NCI-H1048 (cell line): ENCODE results near the gene UBE2E1.
"Not testable (repeated sequence)": the region's sequence is repeated elsewhere in the genome, so short reads cannot be mapped to it uniquely, and the experiment has no call there.

Source experiments
- DNase-seq: peaks from one replicate; lab custom pipeline; 2025; lab: John Stamatoyannopoulos, UW

The UBE2E1 gene

GRCh38 chr3:23918331-23918730 lies 112.6 kb downstream of the UBE2E1 start:
- not testable (repeated sequence) for DNase-seq

DNA sequence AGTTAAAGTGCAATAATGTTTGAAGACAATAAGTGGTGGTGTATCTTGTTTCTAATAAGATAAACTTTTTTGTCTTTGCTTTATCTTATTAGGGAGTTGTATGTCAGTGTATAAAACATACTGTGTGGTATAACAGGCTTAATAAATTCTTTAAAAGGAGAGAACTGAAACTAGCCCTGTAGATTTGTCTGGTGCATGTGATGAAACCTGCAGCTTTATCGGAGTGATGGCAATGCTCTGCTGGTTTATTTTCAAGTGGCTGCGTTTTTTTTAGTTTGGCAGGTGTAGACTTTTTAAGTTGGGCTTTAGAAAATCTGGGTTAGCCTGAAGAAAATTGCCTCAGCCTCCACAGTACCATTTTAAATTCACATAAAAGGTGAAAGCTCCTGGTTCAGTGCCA lies 113.9 kb downstream of the UBE2E1 start:
- no peak for DNase-seq

- no peak for DNase-seq
Measured at GRCh38 chr3:23920151-23920655, 114.4 kb downstream of the UBE2E1 start.

GRCh38 chr3:23921052-23921511 lies 115.3 kb downstream of the UBE2E1 start:
- no peak for DNase-seq

GRCh38 chr3:23923786-23924185 lies 118.0 kb downstream of the UBE2E1 start:
- no peak for DNase-seq

DNA sequence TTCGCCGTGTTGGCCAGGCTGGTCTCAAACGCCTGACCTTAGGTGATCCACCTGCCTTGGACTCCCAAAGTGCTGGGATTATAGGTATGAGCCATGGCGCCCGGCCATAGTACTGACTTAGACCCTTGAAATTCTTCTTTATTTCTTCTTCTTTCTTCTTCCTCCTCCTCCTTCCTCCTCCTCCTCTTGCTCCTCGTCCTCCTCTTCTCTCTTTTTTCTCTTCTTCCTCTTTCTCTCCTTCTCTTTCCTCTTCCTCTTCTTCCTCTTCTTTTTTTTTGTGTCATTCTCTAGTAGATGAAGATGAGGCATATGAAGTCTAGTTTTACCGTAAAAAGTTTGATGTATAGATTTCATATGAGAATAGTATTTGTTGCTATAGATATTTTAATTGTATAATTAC lies 120.5 kb downstream of the UBE2E1 start:
- DNase-seq: no peak

- no peak for DNase-seq
Measured at GRCh38 chr3:23926736-23927135, 121.0 kb downstream of the UBE2E1 start.

GRCh38 chr3:23928524-23928923 lies 122.8 kb downstream of the UBE2E1 start:
- no peak for DNase-seq

DNA sequence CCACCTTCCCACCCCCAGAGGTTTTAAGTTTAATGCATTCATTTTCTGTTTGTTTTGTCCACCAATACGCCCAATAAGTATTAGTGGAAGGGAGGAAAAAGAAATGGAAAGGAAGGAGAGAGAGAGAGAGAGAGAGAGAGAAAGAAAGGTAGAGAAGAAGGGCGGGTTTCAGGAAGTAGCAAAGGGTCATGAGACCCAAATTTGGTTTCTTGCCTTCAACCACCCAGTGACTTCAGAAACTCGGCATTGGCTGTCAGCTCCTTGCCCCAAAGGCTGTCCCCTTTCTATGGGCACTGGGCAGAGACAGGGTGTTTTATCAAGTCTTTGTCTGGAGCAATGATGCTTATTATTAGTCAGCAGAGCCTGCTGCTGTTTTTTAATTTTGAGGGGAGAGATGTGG lies 125.8 kb downstream of the UBE2E1 start:
- DNase-seq: no peak

- no peak for DNase-seq
Measured at GRCh38 chr3:23932571-23932970, 126.8 kb downstream of the UBE2E1 start.

- DNase-seq: no peak
Measured at GRCh38 chr3:23934253-23934652, 128.5 kb downstream of the UBE2E1 start.

DNA sequence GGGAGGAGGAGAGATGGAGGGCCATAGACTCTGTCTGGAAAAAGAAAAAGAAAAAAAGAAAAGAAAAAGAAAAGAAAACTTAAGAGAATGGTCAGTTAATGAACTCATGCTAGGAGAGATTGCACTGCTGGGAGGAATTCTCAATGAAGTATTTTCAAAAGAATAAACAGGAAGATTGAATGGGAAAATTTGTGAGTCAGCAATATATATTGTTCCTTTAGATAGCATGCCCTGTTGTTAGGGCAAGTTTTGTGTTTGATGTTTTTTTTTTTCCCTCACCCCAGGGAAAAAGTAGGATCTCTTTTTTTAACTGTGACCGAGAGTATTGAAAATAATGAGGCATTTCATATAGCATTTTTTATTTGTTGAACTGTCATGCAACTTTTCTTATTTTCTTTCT lies 131.5 kb downstream of the UBE2E1 start:
- no peak for DNase-seq

DNA sequence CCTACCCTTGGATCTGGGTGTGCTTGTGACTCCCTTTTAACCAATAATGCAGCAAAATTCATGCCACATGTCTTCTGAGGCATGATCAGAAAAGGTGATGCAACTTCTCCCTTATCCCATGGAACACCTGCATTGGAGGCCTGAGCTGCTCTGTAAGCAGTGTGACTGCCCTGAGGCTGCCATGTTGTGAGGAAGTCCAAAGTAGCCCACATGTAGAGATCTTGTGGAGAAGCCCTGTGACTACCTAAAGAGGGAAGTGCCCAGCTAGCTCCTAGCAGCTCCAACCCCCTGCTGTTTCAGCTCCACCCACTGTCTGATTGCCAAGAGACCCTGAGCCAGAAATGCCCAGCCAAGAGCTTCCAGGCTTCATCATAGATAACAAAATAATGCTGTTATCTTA lies 132.9 kb downstream of the UBE2E1 start:
- DNase-seq: no peak

DNA sequence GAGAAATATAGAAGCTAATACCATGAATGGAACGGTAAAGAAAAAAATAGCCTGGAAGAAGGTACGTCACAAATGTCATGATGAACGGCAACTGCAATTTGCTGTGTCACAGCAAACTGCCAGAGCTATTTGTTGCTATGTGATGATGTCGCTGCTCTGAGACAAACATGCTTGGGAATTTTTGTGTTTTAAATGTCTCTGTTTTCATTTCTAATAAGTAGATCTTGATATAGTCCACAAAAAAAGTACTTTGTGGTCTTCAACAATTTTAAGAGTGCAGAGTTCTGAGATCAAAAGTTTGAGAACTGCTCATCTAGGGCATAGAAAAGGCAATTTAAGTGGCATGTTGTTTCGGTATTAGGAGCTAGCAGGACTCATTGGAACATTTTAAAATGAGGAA lies 135.0 kb downstream of the UBE2E1 start:
- no peak for DNase-seq
